GM12878 (cell line): ENCODE measurements around the gene STK38. TPM values are rescaled to one million over a fixed set of nuclear protein-coding genes. Genes with fewer than 3 reads are reported as not detected.

Source experiments
- ATAC-seq: fragments of 200-7000 bp; cut with Tn5 transposase; 3 replicates; pipeline ENCODE4 v1.9.1; 2020; ENCODE audit warnings: mild to moderate bottlenecking, moderate library complexity
- BruUV-seq: library from RNA; stranded (reverse); fragments of 400-500 nt; replicated peaks from 2 replicates; lab custom pipeline; 2021; lab: Mats Ljungman, UMichigan
- CTCF ChIA-PET: fragments of 300-600 bp; sonication (Branson Sonifier 250); formaldehyde crosslinking; extraction: SDS; loops from one replicate; lab custom pipeline; 2021; ENCODE audit warnings: inconsistent platforms; lab: Yijun Ruan, JAX
- POLR2A ChIA-PET: fragments of 350-600 bp; formaldehyde crosslinking; extraction: SDS; loops from one replicate; lab custom pipeline; 2021; ENCODE audit warnings: inconsistent platforms; lab: Charles Lee
- RAD21 ChIA-PET: fragments of 300-600 bp; sonication (Branson Sonifier 250); formaldehyde crosslinking; loops from one replicate; lab custom pipeline; 2023; ENCODE audit warnings: antibody characterized with exemption; ENCODE audit not compliant: unreplicated experiment; lab: Charles Lee
- SMC1A ChIA-PET: fragments of 300-600 bp; sonication (Branson Sonifier 250); formaldehyde crosslinking; loops from one replicate; lab custom pipeline; 2023; ENCODE audit not compliant: unreplicated experiment, uncharacterized antibody; lab: Charles Lee
- DNase-seq: peaks from one replicate; pipeline ENCODE4 v3.0.0-alpha.2; 2011; ENCODE audit warnings: low read depth, low spot score
- FAIRE-seq: peaks from 3 replicates; lab custom pipeline; 2011; peaks lifted over from hg19 to GRCh38; lab: Jason Lieb, UNC
- H2AFZ ChIP-seq: 2 replicates; pipeline ENCODE4 v1.6.0; 2011; ENCODE audit warnings: low read depth, low read length, control low read depth; ENCODE audit not compliant: control insufficient read depth
- H3K27ac ChIP-seq: 2 replicates; pipeline ENCODE4 v1.5.1; 2011; ENCODE audit warnings: control low read depth; ENCODE audit not compliant: control insufficient read depth, insufficient read depth
- H3K27me3 ChIP-seq, 2 experiments: replicated peaks in 1 of 2; 2 replicates each; pipeline versions ENCODE4 v1.6.0 to v1.6.1; 2011; ENCODE audit warnings: low read length in 1 of 2; ENCODE audit not compliant: control insufficient read depth in 2 of 2, insufficient read depth in 2 of 2
- H3K36me3 ChIP-seq, 2 experiments: 2 replicates each; pipeline ENCODE4 v1.5.1; 2011; ENCODE audit warnings: low read length in 1 of 2; ENCODE audit not compliant: control insufficient read depth in 2 of 2, insufficient read depth in 2 of 2
- H3K4me1 ChIP-seq: 2 replicates; pipeline ENCODE4 v1.6.1; 2011; ENCODE audit warnings: mild to moderate bottlenecking, low read length, moderate library complexity, mixed read lengths; ENCODE audit not compliant: control insufficient read depth, insufficient read depth
- H3K4me2 ChIP-seq: 2 replicates; pipeline ENCODE4 v1.6.0; 2011; ENCODE audit warnings: control low read depth; ENCODE audit not compliant: control insufficient read depth, insufficient read depth
- H3K4me3 ChIP-seq: fragments of 200-600 bp; sonication (generic); 2 replicates; pipeline ENCODE4 v1.5.1; 2016
- H3K79me2 ChIP-seq: 2 replicates; pipeline ENCODE4 v1.6.0; 2011; ENCODE audit warnings: low read length; ENCODE audit not compliant: control insufficient read depth, insufficient read depth
- H3K9ac ChIP-seq: 2 replicates; pipeline ENCODE4 v1.8.0; 2011; ENCODE audit warnings: low read length, control low read depth, mixed read lengths; ENCODE audit not compliant: control insufficient read depth, insufficient read depth
- H3K9me3 ChIP-seq: replicated peaks from 3 replicates; pipeline ENCODE4 v1.5.1; 2011; ENCODE audit warnings: mild to moderate bottlenecking, low read length; ENCODE audit not compliant: control insufficient read depth, insufficient read depth
- H4K20me1 ChIP-seq: 2 replicates; pipeline ENCODE4 v1.6.0; 2011; ENCODE audit not compliant: control insufficient read depth, insufficient read depth
- BMI1 ChIP-seq: fragments of 450-650 bp; IDR thresholded peaks from 2 replicates; pipeline ENCODE4 v1.6.1; 2016; ENCODE audit warnings: mild to moderate bottlenecking, moderate library complexity, borderline replicate concordance
- ETV6 ChIP-seq, 2 experiments: fragments of 450-650 bp in 1 of 2; IDR thresholded peaks in 1 of 2; conservative IDR thresholded peaks in 1 of 2; 2 replicates each; pipeline ENCODE4 v1.6.1; 2014; ENCODE audit warnings: antibody characterized with exemption in 1 of 2, borderline replicate concordance in 1 of 2, low read depth in 1 of 2, mild to moderate bottlenecking in 1 of 2, moderate library complexity in 1 of 2
- HDAC2 ChIP-seq: fragments of 200-600 bp; sonication (generic); IDR thresholded peaks from 2 replicates; pipeline ENCODE4 v1.6.1; 2017
- JUNB ChIP-seq: IDR thresholded peaks from 2 replicates; pipeline ENCODE4 v1.6.1; 2016; ENCODE audit warnings: antibody characterized with exemption, mild to moderate bottlenecking
- NR2C1 ChIP-seq: fragments of 450-650 bp; IDR thresholded peaks from 2 replicates; pipeline ENCODE4 v1.6.1; 2017; ENCODE audit warnings: antibody characterized with exemption, mild to moderate bottlenecking, moderate library complexity
- NRF1 ChIP-seq: conservative IDR thresholded peaks from 2 replicates; pipeline ENCODE4 v1.6.1; 2011; ENCODE audit warnings: mild to moderate bottlenecking, low read depth, low read length, improper control_type of control experiment
- RELA ChIP-seq: fragments of 450-650 bp; IDR thresholded peaks from 2 replicates; pipeline ENCODE4 v1.8.0; 2014; ENCODE audit warnings: borderline replicate concordance; ENCODE audit not compliant: partially characterized antibody
- RUNX3 ChIP-seq: IDR thresholded peaks from 2 replicates; pipeline ENCODE4 v1.6.1; 2012; ENCODE audit warnings: low read length, inconsistent platforms
- ZBTB4 ChIP-seq: fragments of 450-650 bp; formaldehyde crosslinking; IDR thresholded peaks from 2 replicates; pipeline ENCODE4 v1.4.0; 2022; ENCODE audit warnings: mild to moderate bottlenecking, moderate library complexity
- ZNF384 ChIP-seq: IDR thresholded peaks from 2 replicates; pipeline ENCODE4 v1.6.1; 2012; ENCODE audit warnings: low read depth, mild to moderate bottlenecking, low read length, improper control_type of control experiment, borderline replicate concordance
- whole genome bisulfite sequencing: methylation state at CpG from one replicate; pipeline ENCODE4 v1.1.6; 2016; ENCODE audit warnings: low lambda C conversion rate; ENCODE audit not compliant: insufficient replicate concordance, insufficient coverage; ENCODE audit errors: missing lambda C conversion rate; 5-methylcytosine and 5-hydroxymethylcytosine counted together
- in situ Hi-C: fragments of 300-500 bp; cut with MboI; formaldehyde crosslinking; loops from 9 replicates; pipeline ENCODE4 v1.14.3; 2018; ENCODE audit warnings: mixed read lengths
- intact Hi-C: fragments of 100-400 bp; cut with micrococcal nuclease; formaldehyde crosslinking; loops from one replicate; pipeline ENCODE4 v1.14.2; 2022; ENCODE audit not compliant: unreplicated experiment
- polyA plus RNA-seq, 11 experiments: library from polyadenylated mRNA; depleted of rRNA in 4 of 11; unstranded in 6 of 11; stranded (reverse) in 5 of 11; fragments of >200 nt; fragmentation: Nextera tagmentation in 4 of 11; fragmentation: Illumina TruSeq in 1 of 11; extraction: Ambion mirVana in 4 of 11; extraction: Trizol in 1 of 11; gene quantifications; 1 replicate in 1 of 11; 2 replicates in 10 of 11; pipeline versions ENCODE4 v1.2.1 to v1.2.3, GENCODE V29; 2011 to 2016; ENCODE audit warnings: inconsistent platforms in 2 of 11, missing spikeins in 2 of 11, low read depth in 1 of 11
- total RNA-seq, 4 experiments: library from RNA; depleted of rRNA in 3 of 4; stranded (reverse); fragments of >200 nt in 3 of 4; fragmentation: Illumina TruSeq in 1 of 4; extraction: Trizol in 1 of 4; gene quantifications; 2 replicates each; pipeline versions ENCODE4 v1.2.1 to v1.2.3, GENCODE V29; 2013 to 2021
- TF ChIP-seq, protein P1 (sequence below): fragments of 450-650 bp; IDR thresholded peaks from 2 replicates; pipeline ENCODE4 v1.6.1; 2018; ENCODE audit warnings: borderline replicate concordance, mild to moderate bottlenecking; ENCODE audit not compliant: partially characterized antibody

Gene STK38
- total and polyA plus RNA-seq, 10 of the 15 experiments (the other 5 are each of a cell fraction or from before 2014, with no cell fraction given), result 4.1 to 18.7 (median 13.6) TPM

- no peaks in the 10 kb centered on the region for H3K4me1 ChIP-seq
- no peaks in the 10 kb centered on the region; a peak in 2 of 4 replicates for H3K36me3 ChIP-seq
- POLR2A ChIA-PET, result interaction anchor here (0.7 kb wide), 3 partner anchors 32 to 376 kb away, joined by 3 to 5 read pairs (median 4); no protein-coding TSS in a partner anchor
Observed at GRCh38 chr6:36533321-36533720, 14.0 kb downstream of the STK38 start.

GRCh38 chr6:36526066-36526465 is 21.2 kb downstream of the STK38 start:
- no peak overlapping the region for H3K4me2 ChIP-seq
- no peak overlapping the region for H3K27ac ChIP-seq
- in situ Hi-C loops, result no loop called here
- ATAC-seq, result no peak
- ChIA-PET SMC1A (interaction anchor here (0.7 kb wide), 1 partner anchor 386 kb away, joined by 3 read pairs; no protein-coding TSS in a partner anchor), POLR2A (interaction anchor here (0.6 kb wide), 1 partner anchor 542 kb away, joined by 3 read pairs; no protein-coding TSS in a partner anchor), CTCF (interaction anchor here (1.1 kb wide), 1 partner anchor 8 kb away, joined by 3 read pairs; no protein-coding TSS in a partner anchor), RAD21 (no interaction called here)
- DNase-seq, result no peak
- H3K9me3 ChIP-seq, result no peaks in the 10 kb centered on the region
- H3K4me1 ChIP-seq, result no peaks in the 10 kb centered on the region
- H3K27me3 ChIP-seq, result no peaks in the 10 kb centered on the region
- H3K36me3 ChIP-seq, result peaks cover 0 to 11% of the 10 kb centered on the region in 2 experiments; a peak in 2 of 4 replicates
- H4K20me1 ChIP-seq, result no peaks in the 10 kb centered on the region
- FAIRE-seq, result no peak
- no peak overlapping the region for H2AFZ ChIP-seq
- no peaks in the 10 kb centered on the region for H3K79me2 ChIP-seq
- WGBS, result 95% methylated on average over 2 of the region's 2 CpGs
- no peak overlapping the region for H3K9ac ChIP-seq
- no peak overlapping the region for H3K4me3 ChIP-seq
- intact Hi-C loops, result no loop called here
- no TSS peak for BruUV-seq
- TF ChIP-seq RUNX3, result no peak
- no peak for TF ChIP-seq BMI1
- TF ChIP-seq, protein P1, sequence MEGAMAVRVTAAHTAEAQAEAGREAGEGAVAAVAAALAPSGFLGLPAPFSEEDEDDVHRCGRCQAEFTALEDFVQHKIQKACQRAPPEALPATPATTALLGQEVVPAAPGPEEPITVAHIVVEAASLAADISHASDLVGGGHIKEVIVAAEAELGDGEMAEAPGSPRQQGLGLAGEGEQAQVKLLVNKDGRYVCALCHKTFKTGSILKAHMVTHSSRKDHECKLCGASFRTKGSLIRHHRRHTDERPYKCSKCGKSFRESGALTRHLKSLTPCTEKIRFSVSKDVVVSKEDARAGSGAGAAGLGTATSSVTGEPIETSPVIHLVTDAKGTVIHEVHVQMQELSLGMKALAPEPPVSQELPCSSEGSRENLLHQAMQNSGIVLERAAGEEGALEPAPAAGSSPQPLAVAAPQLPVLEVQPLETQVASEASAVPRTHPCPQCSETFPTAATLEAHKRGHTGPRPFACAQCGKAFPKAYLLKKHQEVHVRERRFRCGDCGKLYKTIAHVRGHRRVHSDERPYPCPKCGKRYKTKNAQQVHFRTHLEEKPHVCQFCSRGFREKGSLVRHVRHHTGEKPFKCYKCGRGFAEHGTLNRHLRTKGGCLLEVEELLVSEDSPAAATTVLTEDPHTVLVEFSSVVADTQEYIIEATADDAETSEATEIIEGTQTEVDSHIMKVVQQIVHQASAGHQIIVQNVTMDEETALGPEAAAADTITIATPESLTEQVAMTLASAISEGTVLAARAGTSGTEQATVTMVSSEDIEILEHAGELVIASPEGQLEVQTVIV, result no peak
- no peak for TF ChIP-seq ZBTB4 (CRISPR knock-in tag)
- TF ChIP-seq ZNF384, result no peak
- TF ChIP-seq JUNB, result no peak
- TF ChIP-seq NRF1, result no peak
- TF ChIP-seq RELA, result no peak
- TF ChIP-seq NR2C1, result no peak
- no peak for TF ChIP-seq ETV6 (conservative IDR thresholded peaks at IDR 0.05 in 1 of 2, IDR thresholded peaks at IDR 0.05 in 1 of 2; ENCODE audit: borderline replicate concordance in 1 of 2, low read depth in 1 of 2)

More at GRCh38 chr6:36533321-36533720, 14.0 kb downstream of the STK38 start:
- in situ Hi-C loops, result no loop called here
- no peak overlapping the region for H3K27ac ChIP-seq
- H3K79me2 ChIP-seq, result no peaks in the 10 kb centered on the region
- CTCF ChIA-PET, result interaction anchor here (1.0 to 1.7 kb wide), 5 partner anchors 13 to 438 kb away, joined by 3 to 5 read pairs (median 3); no protein-coding TSS in a partner anchor
- intact Hi-C loops, result no loop called here
- H3K27me3 ChIP-seq, result no peaks in the 10 kb centered on the region
- no peak for DNase-seq
- no peak for TF ChIP-seq HDAC2
- TF ChIP-seq, all 136 proteins: peak for 0
- SMC1A ChIA-PET, result interaction anchor here (0.9 to 1.5 kb wide), 3 partner anchors 10 to 18 kb away, joined by 3 to 5 read pairs (median 3); no protein-coding TSS in a partner anchor
- H3K9me3 ChIP-seq, result no peaks in the 10 kb centered on the region
- no peak overlapping the region for H3K9ac ChIP-seq
- H3K4me3 ChIP-seq, result no peak overlapping the region
- no peaks in the 10 kb centered on the region for H4K20me1 ChIP-seq
- H2AFZ ChIP-seq, result no peak overlapping the region
- no TSS peak for BruUV-seq
- WGBS, result 56% methylated on average over 1 of the region's 1 CpG
- FAIRE-seq, result no peak
- ATAC-seq, result no peak
- H3K4me2 ChIP-seq, result no peak overlapping the region
- RAD21 ChIA-PET, result no interaction called here
